Muscle of back (tissue), 13 donors: ENCODE results near the gene TMPRSS13. TPM values are rescaled to one million over a fixed set of nuclear protein-coding genes. Genes with fewer than 3 reads are reported as not detected.
"Not testable (repeated sequence)": the region's sequence is repeated elsewhere in the genome, so short reads cannot be mapped to it uniquely, and the experiment has no call there.

ENCODE experiments used
- DNase-seq, 3 donors: peaks; one replicate each; pipeline versions ENCODE4 v3.0.0 to v3.0.0-alpha.2; 2013
- long read RNA-seq, 9 donors: transcript quantifications; one replicate each; lab custom pipeline, GENCODE V29; 2026
- polyA plus RNA-seq, 10 donors: library from polyadenylated mRNA; unstranded; fragments of 120-200 nt; gene quantifications; one replicate each; pipeline ENCODE4 v1.2.1, GENCODE V29; 2013; ENCODE audit not compliant: insufficient read length in 10 of 10

The TMPRSS13 gene
- polyA plus RNA-seq: 1 to 10 TPM in 2 of 10 donors, under 1 TPM in 5, not detected in 3; 0.10 to 2.0 (median 0.13) TPM
- long read RNA-seq, donor 1: 0 reads
- long read RNA-seq, donor 2: 0 reads
- long read RNA-seq, donor 3: 0 reads
- long read RNA-seq, donor 4: 0 reads
- long read RNA-seq, donor 5: 0 reads
- long read RNA-seq, donor 6: 0 reads
- long read RNA-seq, donor 7: 0 reads
- long read RNA-seq, donor 8: 0 reads
- long read RNA-seq, donor 9: 0 reads

DNA sequence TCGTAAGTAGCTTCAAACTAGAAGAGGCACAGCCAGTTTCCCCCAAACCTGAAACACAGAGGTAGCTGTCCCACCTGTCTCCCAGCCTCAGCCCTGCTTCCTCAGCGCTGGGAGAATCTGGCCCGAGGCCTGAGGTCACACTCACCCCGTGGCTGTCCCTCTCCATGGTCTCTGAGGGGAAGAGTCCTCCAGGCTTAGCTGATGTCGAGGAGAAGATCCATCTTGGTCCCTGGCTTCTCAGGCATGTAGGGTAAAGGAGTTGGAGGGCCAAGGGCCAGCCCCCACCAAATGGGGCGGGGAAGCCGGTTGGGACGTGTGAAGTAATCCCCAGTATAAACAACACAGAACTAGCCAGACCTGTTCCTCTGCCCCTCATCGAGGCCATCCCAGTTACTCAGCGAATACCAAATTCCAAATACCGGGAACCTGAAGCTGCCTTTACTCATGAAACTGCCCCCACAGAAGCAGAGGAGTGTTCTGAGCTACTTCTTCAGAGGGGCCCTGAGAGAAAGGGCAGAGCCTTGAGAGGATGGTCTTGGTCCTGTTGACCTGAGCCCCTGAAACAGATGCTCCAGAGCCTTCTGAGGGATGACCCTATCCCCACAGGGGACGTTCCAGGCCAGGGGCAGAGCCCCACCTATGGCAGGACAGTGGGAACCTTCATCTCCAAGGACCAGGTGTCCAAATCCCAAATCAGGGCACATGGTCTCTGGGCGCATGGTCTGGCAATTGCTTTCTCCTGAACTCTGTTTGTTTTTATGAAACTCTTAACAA, at the start of gene TMPRSS13:
Gene TMPRSS13 (minus strand): TSS at position 261 of the 774 bp plus-strand sequence. CDS start 95 bp downstream, at position 166.
- no peak for DNase-seq

GRCh38 chr11:117978991-117979390, 49.8 kb upstream of the TMPRSS13 start:
- no peak for DNase-seq

DNA sequence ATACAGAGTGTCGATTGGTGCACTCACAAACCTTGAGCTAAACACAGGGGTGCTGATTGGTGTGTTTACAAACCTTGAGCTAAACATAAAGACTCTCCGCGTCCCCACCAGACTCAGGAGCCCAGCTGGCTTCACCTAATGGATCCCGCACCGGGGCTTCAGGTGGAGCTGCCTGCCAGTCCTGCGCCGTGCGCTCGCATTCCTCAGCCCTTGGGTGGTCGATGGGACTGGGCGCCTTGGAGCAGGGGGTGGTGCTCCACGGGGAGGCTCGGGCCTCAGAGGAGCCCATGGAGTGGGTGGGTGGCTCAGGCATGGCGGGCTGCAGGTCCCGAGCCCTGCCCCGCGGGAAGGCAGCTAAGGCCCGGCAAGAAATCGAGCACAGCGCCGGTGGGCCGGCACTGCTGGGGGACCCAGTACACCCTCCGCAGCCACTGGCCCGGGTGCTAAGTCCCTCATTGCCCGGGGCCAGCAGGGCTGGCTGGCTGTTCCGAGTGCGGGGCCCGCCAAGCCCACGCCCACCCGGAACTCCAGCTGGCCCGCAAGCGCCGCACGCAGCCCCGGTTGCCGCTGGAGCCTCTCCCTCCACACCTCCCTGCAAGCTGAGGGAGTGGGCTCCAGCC, 49.2 kb upstream of the TMPRSS13 start:
- not testable (repeated sequence) for DNase-seq

DNA sequence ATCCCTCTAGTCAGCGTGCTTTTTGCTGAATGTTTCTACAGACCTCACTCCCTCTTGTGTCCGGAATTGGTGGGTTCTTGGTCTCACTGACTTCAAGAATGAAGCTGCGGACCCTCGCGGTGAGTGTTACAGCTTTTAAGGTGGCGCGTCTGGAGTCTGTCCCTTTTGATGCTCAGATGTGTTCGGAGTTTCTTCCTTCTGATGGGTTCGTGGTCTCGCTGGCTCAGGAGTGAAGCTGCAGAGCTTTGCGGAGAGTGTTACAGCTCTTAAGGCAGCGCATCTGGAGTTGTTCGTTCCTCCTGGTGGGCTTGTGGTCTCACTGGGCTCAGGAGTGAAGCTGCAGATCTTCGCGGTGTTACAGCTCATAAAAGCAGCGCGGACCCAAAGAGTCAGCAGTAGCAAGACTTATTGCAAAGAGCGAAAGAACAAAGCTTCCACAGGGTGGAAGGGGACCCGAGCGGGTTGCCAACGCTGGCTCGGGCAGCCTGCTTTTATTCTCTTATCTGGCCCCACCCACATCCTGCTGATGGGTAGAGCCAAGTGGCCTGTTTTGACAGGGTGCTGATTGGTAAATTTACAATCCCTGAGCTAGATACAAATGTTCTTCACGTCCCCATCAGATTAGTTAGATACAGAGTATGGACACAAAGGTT, 48.5 kb upstream of the TMPRSS13 start:
- not testable (repeated sequence) for DNase-seq

DNA sequence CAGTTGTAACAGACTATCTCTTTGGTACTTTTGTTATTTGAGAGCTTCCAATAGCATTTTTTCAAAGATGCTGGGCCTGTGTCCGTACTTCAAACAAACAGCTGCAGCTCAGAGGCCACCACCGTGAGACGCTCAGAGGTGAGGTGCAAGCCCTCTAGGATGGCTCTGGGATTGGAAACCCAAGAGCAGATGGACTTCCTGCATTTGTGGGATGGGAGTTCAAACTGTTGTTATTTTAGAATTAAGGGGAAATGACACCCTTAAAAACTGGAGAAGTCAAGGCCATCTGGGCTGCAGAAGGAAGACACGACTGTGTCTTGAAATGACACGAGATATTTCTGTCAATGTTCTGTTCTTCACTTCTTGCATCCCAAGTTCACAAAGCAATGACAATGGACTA, 47.8 kb upstream of the TMPRSS13 start:
- DNase-seq: no peak

DNA sequence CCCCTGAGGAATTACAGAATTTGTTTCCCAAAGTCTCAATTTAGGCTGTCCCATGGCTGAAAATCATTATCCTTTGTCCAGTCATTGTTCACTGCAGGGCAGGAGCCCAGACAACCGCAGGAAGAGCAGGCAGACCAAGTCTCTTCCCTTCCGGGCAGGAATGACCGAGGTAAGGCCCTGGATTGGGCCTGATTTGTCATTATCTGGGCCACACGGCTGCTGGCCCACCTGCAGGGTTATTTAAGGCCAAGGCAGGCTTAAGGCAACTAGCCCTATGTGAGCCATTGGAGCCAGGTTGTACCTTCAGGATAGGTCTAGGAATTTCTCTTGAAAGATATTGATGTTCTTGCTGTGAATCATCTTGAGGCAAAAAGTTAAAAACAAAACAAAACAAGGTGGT, 47.2 kb upstream of the TMPRSS13 start:
- no peak for DNase-seq

- no peak for DNase-seq
Measured at GRCh38 chr11:117973503-117973860, 44.3 kb upstream of the TMPRSS13 start.

- DNase-seq: no peak
Measured at GRCh38 chr11:117972629-117973502, 43.7 kb upstream of the TMPRSS13 start.

- no peak for DNase-seq
Measured at GRCh38 chr11:117972044-117972443, 42.8 kb upstream of the TMPRSS13 start.

- DNase-seq: no peak
Measured at GRCh38 chr11:117970400-117971024, 41.3 kb upstream of the TMPRSS13 start.

GRCh38 chr11:117969160-117969991, 40.2 kb upstream of the TMPRSS13 start:
- no peak for DNase-seq

GRCh38 chr11:117966908-117967307, 37.7 kb upstream of the TMPRSS13 start:
- no peak for DNase-seq

GRCh38 chr11:117962826-117963225, 33.6 kb upstream of the TMPRSS13 start:
- DNase-seq: no peak

DNA sequence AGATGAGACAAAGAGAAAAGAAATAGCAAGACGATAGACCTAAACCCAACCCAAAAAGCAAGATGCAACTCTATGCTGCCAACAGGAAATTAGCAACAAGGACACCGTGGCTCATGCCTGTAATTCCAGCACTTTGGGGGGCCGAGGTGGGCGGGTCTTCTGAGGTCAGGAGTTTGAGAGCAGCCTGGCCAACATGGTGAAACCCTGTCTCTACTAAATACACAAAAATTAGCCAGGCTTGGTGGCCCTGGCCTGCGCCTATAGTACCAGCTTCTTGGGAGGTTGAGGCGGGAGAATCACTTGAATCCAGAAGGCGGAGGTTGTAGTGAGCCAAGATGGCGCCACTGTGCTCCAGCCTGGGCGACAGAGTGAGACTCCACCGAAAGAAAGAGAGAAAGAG, 32.7 kb upstream of the TMPRSS13 start:
- no peak for DNase-seq

GRCh38 chr11:117960406-117960805, 31.2 kb upstream of the TMPRSS13 start:
- DNase-seq: no peak

- DNase-seq: no peak
Measured at GRCh38 chr11:117959438-117960149, 30.4 kb upstream of the TMPRSS13 start.

DNA sequence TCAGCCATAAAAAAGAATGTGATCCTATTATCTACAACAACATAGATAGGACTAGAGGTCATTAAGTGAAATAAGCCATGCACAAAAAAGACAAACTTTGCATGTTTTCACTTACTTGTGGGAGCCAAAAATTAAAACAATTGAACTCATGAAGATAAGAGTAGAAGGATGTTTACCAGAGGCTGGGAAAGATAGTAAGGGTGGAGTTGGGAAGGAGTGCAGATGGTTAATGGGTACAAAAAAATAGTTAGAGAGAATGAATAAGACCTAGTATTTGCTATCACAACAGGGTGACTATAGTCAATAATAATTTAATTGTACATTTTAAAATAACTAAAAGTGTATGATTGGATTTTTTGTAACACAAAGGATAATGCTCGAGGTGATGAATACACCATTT, 29.7 kb upstream of the TMPRSS13 start:
- no peak for DNase-seq

- DNase-seq: no peak
Measured at GRCh38 chr11:117953024-117953671, 23.9 kb upstream of the TMPRSS13 start.
